Effector memory CD4-positive, alpha-beta T cell (primary cell): Measurements from ENCODE around the gene TOMM20.
"Not testable (repeated sequence)": the region's sequence is repeated elsewhere in the genome, so short reads cannot be mapped to it uniquely, and the experiment has no call there.

Experiments
- DNase-seq, 3 donors: peaks; one replicate each; pipeline ENCODE4 v3.0.0-alpha.2; 2020
- H3K27ac ChIP-seq: 2 replicates; pipeline ENCODE4 v1.7.0; 2013; ENCODE audit warnings: mild to moderate bottlenecking, low read length, moderate library complexity; ENCODE audit not compliant: insufficient read depth, poor library complexity, severe bottlenecking
- H3K27me3 ChIP-seq: replicated peaks from 2 replicates; pipeline ENCODE4 v1.7.0; 2013; ENCODE audit warnings: mild to moderate bottlenecking, low read length; ENCODE audit not compliant: insufficient read depth, control insufficient read depth, poor library complexity, severe bottlenecking
- H3K36me3 ChIP-seq: 2 replicates; pipeline ENCODE4 v1.7.0; 2013; ENCODE audit warnings: mild to moderate bottlenecking, low read length, moderate library complexity; ENCODE audit not compliant: control insufficient read depth, insufficient read depth
- H3K4me1 ChIP-seq: 2 replicates; pipeline ENCODE4 v1.7.0; 2013; ENCODE audit warnings: low read length, mild to moderate bottlenecking; ENCODE audit not compliant: control insufficient read depth, insufficient read depth, poor library complexity, severe bottlenecking
- H3K4me3 ChIP-seq: 2 replicates; pipeline ENCODE4 v1.7.0; 2013; ENCODE audit warnings: low read length, low read depth, mild to moderate bottlenecking; ENCODE audit not compliant: insufficient read depth, poor library complexity, severe bottlenecking
- H3K9me3 ChIP-seq: 2 replicates; pipeline ENCODE4 v1.7.0; 2013; ENCODE audit warnings: mild to moderate bottlenecking, low read length, moderate library complexity; ENCODE audit not compliant: control insufficient read depth
- total RNA-seq, 3 donors: gene quantifications; one replicate each; lab custom pipeline; 2026; lab: John Stamatoyannopoulos, UW

TOMM20 gene
- total RNA-seq = 121 to 245 (median 154) reads per million in 3 donors

- H3K4me3 ChIP-seq = peak within 1 kb of the TSS; percentile 92
- H3K9me3 ChIP-seq = no peaks in the 10 kb centered on the region
- peaks cover 11% of the 10 kb centered on the region for H3K36me3 ChIP-seq
- peak within 1 kb of the TSS; percentile 96 for H3K27ac ChIP-seq
- no peaks in the 10 kb centered on the region for H3K27me3 ChIP-seq
- H3K4me1 ChIP-seq = peaks cover 26% of the 10 kb centered on the region
- DNase-seq = peak; percentile 90 to 93 (median 92)
Observed at GRCh38 chr1:235128456-235129328, at the start of gene TOMM20. Gene TOMM20 (minus strand): TSS chr1:235128837. CDS start chr1:235128715, 122 bp downstream.

- Histone ChIP-seq H3K4me3 (no peak overlapping the region), H3K9me3 (no peaks in the 10 kb centered on the region), H3K27me3 (no peaks in the 10 kb centered on the region), H3K27ac (no peak overlapping the region), H3K36me3 (peaks cover 68% of the 10 kb centered on the region), H3K4me1 (no peaks in the 10 kb centered on the region)
- DNase-seq = no peak
Observed at GRCh38 chr1:235176486-235176885, 47.8 kb upstream of the TOMM20 start.

GRCh38 chr1:235169986-235170385, 41.3 kb upstream of the TOMM20 start:
- no peaks in the 10 kb centered on the region for H3K4me1 ChIP-seq
- peaks cover 64% of the 10 kb centered on the region for H3K36me3 ChIP-seq
- H3K9me3 ChIP-seq = no peaks in the 10 kb centered on the region

GRCh38 chr1:235168375-235168774, 39.7 kb upstream of the TOMM20 start:
- no peak overlapping the region for H3K4me3 ChIP-seq
- H3K4me1 ChIP-seq = no peaks in the 10 kb centered on the region
- H3K27ac ChIP-seq = no peak overlapping the region
- no peak for DNase-seq
- H3K36me3 ChIP-seq = peaks cover 51% of the 10 kb centered on the region
- no peaks in the 10 kb centered on the region for H3K27me3 ChIP-seq
- no peaks in the 10 kb centered on the region for H3K9me3 ChIP-seq

More at GRCh38 chr1:235169986-235170385, 41.3 kb upstream of the TOMM20 start:
- Histone ChIP-seq H3K27me3 (no peaks in the 10 kb centered on the region), H3K4me3 (no peak overlapping the region), H3K27ac (no peak overlapping the region)
- DNase-seq = no peak

- peak overlapping the region; percentile 86 for H3K27ac ChIP-seq
- H3K36me3 ChIP-seq = peaks cover 20% of the 10 kb centered on the region
- no peak for DNase-seq
- H3K27me3 ChIP-seq = no peaks in the 10 kb centered on the region
- H3K9me3 ChIP-seq = no peaks in the 10 kb centered on the region
- H3K4me1 ChIP-seq = peaks cover 15% of the 10 kb centered on the region
- peak overlapping the region; percentile 71 for H3K4me3 ChIP-seq
Observed at GRCh38 chr1:235161685-235162327, 33.2 kb upstream of the TOMM20 start.

- H3K36me3 ChIP-seq = peaks cover 25% of the 10 kb centered on the region
- H3K4me3 ChIP-seq = peak within 1 kb of the TSS; percentile 71
- peak; percentile 87 to 88 (median 87) for DNase-seq
- H3K27ac ChIP-seq = peak within 1 kb of the TSS; percentile 86
- no peaks in the 10 kb centered on the region for H3K9me3 ChIP-seq
- H3K4me1 ChIP-seq = peaks cover 15% of the 10 kb centered on the region
- H3K27me3 ChIP-seq = no peaks in the 10 kb centered on the region
Observed at GRCh38 chr1:235160957-235161684, 32.5 kb upstream of the TOMM20 start, which contains the start of gene RBM34. Gene RBM34 (minus strand): TSS chr1:235161250. CDS start chr1:235161226, 24 bp downstream.

- no peak for DNase-seq
- peaks cover 27% of the 10 kb centered on the region for H3K36me3 ChIP-seq
- H3K27ac ChIP-seq = peak overlapping the region; percentile 86
- H3K4me3 ChIP-seq = peak overlapping the region; percentile 71
- no peaks in the 10 kb centered on the region for H3K9me3 ChIP-seq
- peaks cover 15% of the 10 kb centered on the region for H3K4me1 ChIP-seq
- H3K27me3 ChIP-seq = no peaks in the 10 kb centered on the region
Observed at GRCh38 chr1:235160383-235160956, 31.8 kb upstream of the TOMM20 start.

GRCh38 chr1:235159930-235160329, 31.3 kb upstream of the TOMM20 start:
- not testable (repeated sequence) for H3K27me3 ChIP-seq, DNase-seq, H3K9me3 ChIP-seq, H3K27ac ChIP-seq
- H3K4me3 ChIP-seq = peak overlapping the region; percentile 8
- H3K4me1 ChIP-seq = peaks cover 15% of the 10 kb centered on the region
- peaks cover 27% of the 10 kb centered on the region for H3K36me3 ChIP-seq

- H3K4me3 ChIP-seq, DNase-seq, H3K27me3 ChIP-seq, H3K27ac ChIP-seq, H3K9me3 ChIP-seq: not testable (repeated sequence)
- peaks cover 30% of the 10 kb centered on the region for H3K36me3 ChIP-seq
- H3K4me1 ChIP-seq = peaks cover 15% of the 10 kb centered on the region
Observed at GRCh38 chr1:235159284-235159683, 30.6 kb upstream of the TOMM20 start.
